ENCODE results near the gene PRKAG2.

GRCh38 chr7:151917791-151918509 lies 41.0 kb upstream of the PRKAG2 start:
- TF ChIP-seq GATA3 (IDR thresholded peaks at IDR 0.05; ENCODE audit: low read depth, low read length): no peak
- no peak for TF ChIP-seq GATA2 (IDR thresholded peaks at IDR 0.05; ENCODE audit: low read depth, low read length)

All from SH-SY5Y (cell line).